ENCODE measurements around the gene PEPD.

DNA sequence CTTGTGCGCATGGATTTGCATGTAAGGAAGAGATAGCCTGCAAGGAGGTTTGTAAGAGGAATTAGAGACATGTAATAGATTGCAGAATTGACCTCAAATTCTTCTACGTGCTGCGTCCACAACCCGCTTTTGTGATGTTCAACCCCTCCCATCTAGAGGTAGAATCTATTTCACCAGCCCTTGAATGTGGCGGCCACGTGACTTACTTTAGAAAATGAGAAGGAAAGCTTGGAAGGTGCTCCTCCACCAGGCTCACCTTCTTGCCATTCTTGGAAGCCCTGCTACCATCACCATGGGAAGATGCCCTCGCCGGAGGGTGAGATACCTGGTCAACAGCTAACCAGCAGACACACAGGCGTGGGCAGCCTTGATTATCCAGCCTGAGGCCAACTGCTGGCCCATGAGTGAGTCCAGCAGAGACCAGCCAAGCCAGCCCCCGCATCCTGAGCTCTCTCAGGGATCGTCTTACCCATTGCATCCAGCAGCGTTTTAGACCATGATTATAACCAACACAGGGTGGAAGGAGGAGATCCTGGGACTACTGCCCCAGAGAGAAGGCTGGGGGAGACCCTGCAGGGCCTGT lies 7.6 kb upstream of the PEPD start:
- TF ChIP-seq CTCF (IDR thresholded peaks at IDR 0.05) (no peak), POLR2AphosphoS5 (IDR thresholded peaks at IDR 0.05) (no peak), POLR2A (IDR thresholded peaks at IDR 0.05) (no peak)
